Prostate gland (tissue), 2 donors: ENCODE measurements around the gene QARS1. TPM values are rescaled to one million over a fixed set of nuclear protein-coding genes. Genes with fewer than 3 reads are reported as not detected.

Source experiments
- DNase-seq: peaks from one replicate; pipeline ENCODE4 v3.0.0-alpha.2; 2019; ENCODE audit warnings: low spot score
- H3K27ac ChIP-seq, 2 donors: fragments of 200-600 bp; sonication (generic); 2 replicates each; pipeline ENCODE4 v1.5.1; 2017 to 2019
- H3K27me3 ChIP-seq: fragments of 200-600 bp; sonication (generic); replicated peaks from 2 replicates; pipeline ENCODE4 v1.5.1; 2019; ENCODE audit not compliant: insufficient read depth
- H3K36me3 ChIP-seq, 2 donors: fragments of 200-600 bp; sonication (generic); 1 replicate in 1 of 2; 2 replicates in 1 of 2; pipeline versions ENCODE4 v1.5.1 to v1.8.1; 2017 to 2019
- H3K4me1 ChIP-seq: fragments of 200-600 bp; sonication (generic); replicated peaks from 2 replicates; pipeline ENCODE4 v1.5.1; 2019
- H3K4me3 ChIP-seq, 2 donors: fragments of 200-600 bp; sonication (generic); 2 replicates each; pipeline ENCODE4 v1.5.1; 2017 to 2019
- H3K9me3 ChIP-seq: fragments of 200-600 bp; sonication (generic); 2 replicates; pipeline ENCODE4 v1.5.1; 2017
- POLR2A ChIP-seq: fragments of 450-650 bp; IDR thresholded peaks from one replicate; pipeline ENCODE4 v1.6.1; 2016; ENCODE audit warnings: antibody characterized with exemption, mild to moderate bottlenecking
- POLR2AphosphoS5 ChIP-seq: sonication (generic); formaldehyde crosslinking; IDR thresholded peaks from one replicate; pipeline ENCODE4 v1.6.1; 2017; ENCODE audit warnings: antibody characterized with exemption
- WGBS: methylation state at CpG from one replicate; pipeline ENCODE4 v1.1.5; 2018; 5-methylcytosine and 5-hydroxymethylcytosine counted together
- intact Hi-C: fragments of 100-400 bp; cut with DNase I; formaldehyde crosslinking; loops from one replicate; pipeline ENCODE4 v1.14.2; 2022
- total RNA-seq, 2 donors: library from RNA; depleted of rRNA; stranded (reverse); fragments of >200 nt; gene quantifications; one replicate each; pipeline ENCODE4 v1.1.0, GENCODE V29; 2016
- TF ChIP-seq, protein P1 (sequence below), 4 experiments: fragments of 200-600 bp in 2 of 4; fragments of 450-650 bp in 2 of 4; sonication (generic) in 2 of 4; IDR thresholded peaks; 1 replicate in 3 of 4; 2 replicates in 1 of 4; pipeline ENCODE4 v1.5.1; 2016 to 2019; ENCODE audit warnings: antibody characterized with exemption in 4 of 4, mild to moderate bottlenecking in 2 of 4, moderate library complexity in 2 of 4

The QARS1 gene
- total RNA-seq, 2 donors from 2014 or later: 254 to 315 TPM

DNA sequence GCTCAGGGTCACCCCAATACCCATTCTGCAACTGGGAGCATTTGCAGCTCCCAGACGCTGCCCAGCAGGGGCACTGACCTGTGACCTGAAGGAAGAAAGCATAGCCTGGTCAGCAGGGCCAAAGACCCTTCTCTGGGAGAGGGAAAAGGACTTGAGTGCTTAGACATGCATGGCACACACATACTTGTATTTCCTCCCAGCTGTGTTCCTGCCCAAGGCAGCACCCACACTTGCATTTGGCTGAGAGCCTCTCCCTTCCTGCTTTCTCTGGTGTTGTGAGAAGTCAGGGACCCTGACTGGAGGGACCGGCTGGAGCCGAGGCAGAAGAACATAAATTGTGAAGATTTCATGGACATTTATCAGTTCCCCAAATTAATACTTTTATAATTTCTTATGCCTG is 35.5 kb upstream of the QARS1 start:
- Histone ChIP-seq H3K27me3 (no peaks in the 10 kb centered on the region), H3K4me1 (no peaks in the 10 kb centered on the region), H3K36me3 (no peaks in the 10 kb centered on the region), H3K27ac (no peak overlapping the region), H3K9me3 (no peaks in the 10 kb centered on the region), H3K4me3 (no peak overlapping the region)
- WGBS: 90% methylated on average over 3 of the region's 3 CpGs
- TF ChIP-seq POLR2A (no peak), POLR2AphosphoS5 (no peak)
- TF ChIP-seq, protein P1, sequence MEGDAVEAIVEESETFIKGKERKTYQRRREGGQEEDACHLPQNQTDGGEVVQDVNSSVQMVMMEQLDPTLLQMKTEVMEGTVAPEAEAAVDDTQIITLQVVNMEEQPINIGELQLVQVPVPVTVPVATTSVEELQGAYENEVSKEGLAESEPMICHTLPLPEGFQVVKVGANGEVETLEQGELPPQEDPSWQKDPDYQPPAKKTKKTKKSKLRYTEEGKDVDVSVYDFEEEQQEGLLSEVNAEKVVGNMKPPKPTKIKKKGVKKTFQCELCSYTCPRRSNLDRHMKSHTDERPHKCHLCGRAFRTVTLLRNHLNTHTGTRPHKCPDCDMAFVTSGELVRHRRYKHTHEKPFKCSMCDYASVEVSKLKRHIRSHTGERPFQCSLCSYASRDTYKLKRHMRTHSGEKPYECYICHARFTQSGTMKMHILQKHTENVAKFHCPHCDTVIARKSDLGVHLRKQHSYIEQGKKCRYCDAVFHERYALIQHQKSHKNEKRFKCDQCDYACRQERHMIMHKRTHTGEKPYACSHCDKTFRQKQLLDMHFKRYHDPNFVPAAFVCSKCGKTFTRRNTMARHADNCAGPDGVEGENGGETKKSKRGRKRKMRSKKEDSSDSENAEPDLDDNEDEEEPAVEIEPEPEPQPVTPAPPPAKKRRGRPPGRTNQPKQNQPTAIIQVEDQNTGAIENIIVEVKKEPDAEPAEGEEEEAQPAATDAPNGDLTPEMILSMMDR (IDR thresholded peaks at IDR 0.05): no peak
- intact Hi-C loops: no loop called here
- DNase-seq: no peak

DNA sequence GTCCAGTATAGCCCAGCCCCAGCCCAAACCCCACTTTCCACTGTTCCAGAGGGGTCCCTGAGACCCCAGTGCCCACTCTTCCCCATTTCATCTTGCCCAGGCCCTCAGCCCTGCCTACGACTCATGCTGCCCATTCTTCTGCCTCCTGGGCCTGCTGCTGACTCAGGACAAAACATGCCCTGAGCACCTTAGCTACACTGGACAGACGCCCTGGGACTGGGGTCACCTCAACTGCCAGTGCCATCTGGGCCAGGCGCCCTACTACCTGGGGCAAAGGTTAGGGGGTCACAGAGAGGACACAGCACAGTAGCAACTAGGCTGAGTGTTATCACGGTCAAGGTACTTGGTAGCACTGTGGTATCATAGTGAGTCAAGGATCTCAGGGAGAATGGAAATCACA is 30.9 kb upstream of the QARS1 start:
- Histone ChIP-seq H3K36me3 (no peaks in the 10 kb centered on the region), H3K4me1 (peaks cover 5% of the 10 kb centered on the region), H3K4me3 (no peak overlapping the region), H3K27ac (no peak overlapping the region), H3K27me3 (no peaks in the 10 kb centered on the region), H3K9me3 (no peaks in the 10 kb centered on the region)
- intact Hi-C loops: loop anchor here (10.0 kb wide), 1 partner anchor 1149 kb away; no protein-coding TSS in a partner anchor
- TF ChIP-seq, protein P1 (IDR thresholded peaks at IDR 0.05): no peak
- no peak for TF ChIP-seq POLR2A
- DNase-seq: no peak
- 90% methylated on average over 4 of the region's 4 CpGs for WGBS

DNA sequence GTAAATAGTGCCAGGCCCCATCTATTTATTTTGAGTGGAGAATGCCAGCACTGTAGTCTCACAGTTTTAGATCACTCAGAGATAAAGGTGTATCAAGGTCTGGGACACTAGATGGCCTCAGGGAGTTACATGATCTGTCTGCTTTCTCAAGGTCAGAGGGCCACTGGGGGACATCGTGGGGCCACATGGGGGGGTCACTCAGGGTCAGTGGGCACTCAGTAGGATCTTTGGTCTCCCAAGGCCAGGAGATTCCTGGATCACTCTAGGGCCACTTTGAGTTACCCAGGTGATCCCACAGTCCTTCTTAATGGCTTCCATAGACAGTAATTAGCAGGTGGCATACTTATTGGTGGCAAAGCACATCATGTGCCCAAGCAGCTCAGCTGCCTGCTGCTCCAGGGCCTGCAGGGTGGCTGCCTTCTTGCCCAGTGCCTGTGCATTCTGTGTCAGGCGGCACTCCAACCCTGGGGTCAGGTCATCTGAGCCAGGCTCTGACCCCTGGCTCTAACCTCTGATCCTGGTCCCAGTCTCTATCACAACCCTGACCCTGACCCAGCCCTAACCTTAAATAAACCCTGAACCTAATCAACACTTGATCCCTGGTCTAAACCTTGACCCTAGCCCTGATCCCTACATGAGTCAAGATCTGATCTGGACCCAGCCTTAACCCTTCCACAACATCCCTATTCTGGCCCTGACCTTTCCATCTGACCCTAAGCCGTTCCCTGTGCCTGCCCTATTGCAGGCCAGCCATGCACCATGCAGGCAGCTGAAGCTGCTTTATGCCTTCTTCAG is 30.1 kb upstream of the QARS1 start:
- Histone ChIP-seq H3K4me1 (peaks cover 5% of the 10 kb centered on the region), H3K36me3 (no peaks in the 10 kb centered on the region), H3K27me3 (no peaks in the 10 kb centered on the region), H3K27ac (peak overlapping the region; percentile 81), H3K9me3 (no peaks in the 10 kb centered on the region), H3K4me3 (no peak overlapping the region)
- 55% methylated on average over 3 of the region's 3 CpGs for WGBS
- no peak for DNase-seq
- intact Hi-C loops: loop anchor here (5.0 to 10.0 kb wide), 2 partner anchors 42 to 1150 kb away; partner anchors contain the start of gene QRICH1
- TF ChIP-seq POLR2A (no peak), POLR2AphosphoS5 (no peak)
- TF ChIP-seq, protein P1 (IDR thresholded peaks at IDR 0.05): no peak

DNA sequence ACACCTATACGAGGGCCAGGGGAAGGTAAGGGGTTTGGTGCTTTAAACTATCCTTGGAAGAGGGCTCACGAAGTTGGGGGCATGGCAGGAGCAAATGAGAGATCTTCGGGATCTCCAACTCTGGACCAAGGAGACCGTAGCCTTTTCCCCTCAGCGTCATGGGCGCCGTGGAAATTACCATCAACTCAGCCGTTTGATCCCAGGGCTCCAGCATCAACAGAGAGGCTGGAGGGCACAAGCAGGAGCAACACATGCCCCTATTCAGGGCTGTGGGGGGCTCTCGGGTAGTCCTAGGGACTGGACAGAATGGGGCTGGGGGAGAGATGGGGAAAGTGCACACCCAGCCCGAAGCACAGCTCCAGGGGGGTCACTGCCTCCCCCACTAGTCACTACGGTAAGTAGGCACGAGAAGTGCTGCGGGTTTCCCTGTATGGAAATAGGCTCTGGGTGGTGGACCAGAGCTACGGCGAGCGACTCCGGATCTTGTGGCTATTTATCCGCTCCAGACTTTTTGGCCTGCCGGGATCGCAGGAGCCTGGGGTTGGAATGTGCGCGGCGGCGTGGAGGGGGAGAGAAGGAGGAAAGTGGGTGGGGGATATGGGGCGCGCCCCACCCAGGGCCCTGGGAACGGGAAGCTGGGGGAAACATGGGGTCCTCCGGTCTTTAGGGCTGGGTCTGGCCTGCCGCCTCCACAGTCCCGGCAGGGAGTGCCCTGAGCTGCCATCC is 28.8 kb upstream of the QARS1 start:
- H3K27ac ChIP-seq: peak overlapping the region; percentile 81
- no peaks in the 10 kb centered on the region for H3K27me3 ChIP-seq
- no peaks in the 10 kb centered on the region for H3K36me3 ChIP-seq
- H3K4me3 ChIP-seq: peak overlapping the region; percentile 43 to 63
- 4% methylated on average over 30 of the region's 30 CpGs for WGBS
- H3K9me3 ChIP-seq: no peaks in the 10 kb centered on the region
- intact Hi-C loops: loop anchor here (5.0 to 10.0 kb wide), 2 partner anchors 41 to 1151 kb away; partner anchors contain the start of gene QRICH1
- peaks cover 5% of the 10 kb centered on the region for H3K4me1 ChIP-seq
- peak; percentile 83 for DNase-seq
- TF ChIP-seq, protein P1 (IDR thresholded peaks at IDR 0.05): peak in 1 of 4 experiments; percentile 2
- TF ChIP-seq POLR2A (peak; percentile 17), POLR2AphosphoS5 (peak; percentile 79)
